GM18507 (cell line): ENCODE measurements around the gene TNFRSF9.

Experiments used
- DNase-seq: peaks from one replicate; pipeline ENCODE4 v3.0.0; 2011; ENCODE audit warnings: low read depth; ENCODE audit not compliant: insufficient read length; ENCODE audit errors: extremely low spot score
- FAIRE-seq: peaks from 2 replicates; lab custom pipeline; 2011; peaks lifted over from hg19 to GRCh38; lab: Jason Lieb, UNC

TNFRSF9 gene

DNA sequence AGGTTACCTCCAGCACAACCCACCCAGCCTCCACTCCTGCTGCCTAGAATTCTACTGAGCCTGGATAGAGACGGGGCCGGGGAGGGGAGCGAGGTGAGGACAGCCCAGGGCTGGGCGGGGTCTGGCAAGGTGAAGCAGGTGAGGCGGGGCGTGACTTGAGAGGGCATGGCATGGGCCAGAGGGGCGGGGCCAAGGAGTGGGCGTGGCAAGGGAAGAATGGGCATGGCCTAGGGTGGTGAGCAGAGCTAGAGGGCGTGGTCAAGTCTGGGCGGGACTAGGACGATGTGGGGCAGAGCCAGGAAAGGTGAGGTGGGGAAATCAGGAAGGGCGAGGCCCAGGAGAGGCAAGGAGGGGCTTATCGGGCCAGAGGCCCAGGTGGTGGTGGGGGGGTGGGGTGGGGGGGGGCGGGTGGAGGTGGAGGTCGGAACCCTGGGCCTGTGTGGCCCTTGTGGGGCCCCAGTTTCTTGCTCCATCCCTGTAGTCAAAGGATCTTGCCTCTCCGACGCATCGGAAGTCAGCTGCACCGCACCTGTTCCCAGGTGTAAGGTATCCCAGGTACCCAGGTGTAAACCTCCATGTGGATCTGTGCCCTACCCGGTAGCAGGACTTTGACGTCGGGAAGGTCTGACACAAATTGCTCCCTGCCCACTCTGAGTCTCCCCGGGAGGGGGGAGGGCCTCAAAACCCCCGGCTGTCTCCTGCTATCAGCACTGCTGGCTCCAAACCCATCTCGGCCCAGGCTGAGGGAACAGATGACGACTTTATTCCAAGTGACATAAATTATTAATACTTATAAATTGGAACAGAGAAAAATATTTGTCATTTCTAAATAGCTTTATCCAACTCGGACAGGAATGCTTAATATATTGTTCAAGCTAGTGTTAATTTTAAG is 54.9 kb downstream of the TNFRSF9 start:
- DNase-seq (no peak), FAIRE-seq (no peak)

- no peak for FAIRE-seq
- no peak for DNase-seq
Observed at GRCh38 chr1:7884757-7885156, 55.9 kb downstream of the TNFRSF9 start.

GRCh38 chr1:7879228-7879627 is 61.4 kb downstream of the TNFRSF9 start:
- DNase-seq (no peak), FAIRE-seq (no peak)

- DNase-seq (no peak), FAIRE-seq (no peak)
Observed at GRCh38 chr1:7878027-7878426, 62.6 kb downstream of the TNFRSF9 start.

DNA sequence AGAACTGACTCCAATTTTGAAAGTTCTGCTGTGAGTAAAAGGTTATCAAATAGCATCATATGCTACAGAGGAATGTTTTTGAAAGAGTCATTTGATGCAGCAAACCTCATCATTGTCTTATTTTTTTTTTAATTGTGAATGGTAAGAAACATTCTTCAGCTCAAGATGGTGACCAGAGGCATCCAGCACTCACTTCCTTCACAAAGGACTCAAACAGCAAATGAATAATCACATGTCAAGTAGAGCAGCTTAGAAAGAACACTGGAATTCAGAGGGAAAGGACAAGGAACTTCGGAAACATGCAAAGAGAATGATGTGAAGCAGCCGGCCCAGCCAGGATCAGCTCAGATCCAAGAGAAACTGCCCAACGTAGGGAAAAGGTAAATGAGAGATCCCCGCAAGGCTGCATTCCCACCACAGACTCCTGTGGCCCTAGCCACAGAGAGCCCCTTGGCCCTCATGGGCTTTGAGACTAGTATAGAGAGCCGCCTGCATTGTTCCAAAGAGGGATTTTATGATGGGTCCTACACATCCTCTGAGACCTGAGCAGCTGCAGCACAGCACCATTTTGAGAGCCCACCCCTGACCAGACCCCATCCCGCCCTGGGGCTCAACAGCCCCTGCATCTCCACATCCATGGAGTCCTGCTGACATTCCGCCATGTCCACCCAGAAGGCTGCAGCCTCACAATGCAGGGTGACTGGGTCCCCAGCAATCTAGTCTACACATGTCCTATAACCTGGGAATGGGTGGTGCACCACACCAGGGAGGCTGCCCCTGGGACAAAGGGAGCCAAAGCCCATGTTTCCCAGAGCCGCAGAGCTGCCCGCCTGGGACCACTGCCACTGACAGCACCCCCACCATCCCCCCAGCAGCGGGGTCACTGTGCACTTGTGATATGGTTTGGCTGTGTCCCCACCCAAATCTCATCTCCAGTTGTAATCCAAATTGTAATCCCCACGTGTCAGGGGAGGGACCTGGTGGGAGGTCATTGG is 66.5 kb downstream of the TNFRSF9 start:
- DNase-seq (no peak), FAIRE-seq (no peak)

- DNase-seq (no peak), FAIRE-seq (no peak)
Observed at GRCh38 chr1:7871136-7871535, 69.5 kb downstream of the TNFRSF9 start.

DNA sequence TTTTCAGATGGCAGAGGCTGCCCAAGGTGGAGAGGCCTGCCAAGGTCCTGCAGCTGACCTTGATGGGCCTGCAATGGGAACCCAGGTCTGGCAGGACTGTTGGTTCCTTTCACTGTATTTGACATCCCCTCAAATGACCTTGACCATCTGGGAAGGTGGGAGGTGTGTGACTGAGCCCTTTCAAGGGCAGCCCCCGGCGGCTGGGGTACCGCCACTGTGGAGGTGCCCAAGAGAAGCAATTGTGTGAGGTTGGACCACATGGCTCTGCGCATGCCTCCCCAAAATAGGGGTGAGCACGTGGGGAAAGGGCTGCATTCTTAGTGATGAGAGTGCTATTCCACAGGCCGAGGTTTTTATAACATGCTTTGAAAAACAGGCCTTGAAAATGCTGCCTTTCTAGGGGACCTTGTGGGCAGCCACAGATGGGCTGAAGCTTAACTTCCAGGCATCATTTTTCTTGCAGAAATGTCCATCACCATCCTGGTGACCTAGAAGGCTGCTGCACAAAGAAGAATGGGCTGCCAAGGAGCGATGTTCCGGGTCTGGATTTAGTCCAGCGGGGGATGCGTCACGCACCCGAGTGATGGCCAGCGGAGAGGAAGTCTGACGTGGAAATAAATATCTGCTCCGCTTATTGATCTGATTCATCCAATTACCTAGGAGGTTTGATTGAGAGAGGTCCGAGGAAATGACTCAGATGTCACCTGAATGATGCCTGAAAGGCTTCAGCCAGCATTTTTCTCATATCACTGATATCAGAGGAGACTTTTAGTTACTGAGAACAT is 71.3 kb downstream of the TNFRSF9 start:
- no peak for FAIRE-seq
- DNase-seq = no peak

GRCh38 chr1:7868070-7868780 is 72.4 kb downstream of the TNFRSF9 start:
- DNase-seq (no peak), FAIRE-seq (no peak)

DNA sequence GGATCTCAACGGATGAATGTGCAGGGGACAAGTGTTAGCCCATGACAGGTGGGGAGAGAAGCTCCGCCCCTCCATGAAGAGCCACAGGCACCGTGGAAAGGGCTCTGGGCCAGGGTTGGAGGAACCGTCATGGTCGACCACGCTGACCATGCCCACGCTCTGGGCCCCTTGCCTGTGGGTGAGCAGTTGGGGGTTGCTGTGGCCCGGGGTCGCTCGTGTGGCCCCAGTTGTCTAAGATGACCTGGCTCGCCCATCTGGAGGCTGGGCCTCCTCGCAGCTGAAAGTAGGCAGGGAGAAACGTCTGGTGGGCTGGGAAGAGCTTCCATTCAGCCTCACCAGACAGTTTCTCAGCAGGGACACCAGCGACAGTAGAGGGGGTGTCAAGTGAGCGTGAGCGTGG is 74.7 kb downstream of the TNFRSF9 start:
- no peak for DNase-seq
- FAIRE-seq = no peak
